ENCODE measurements around the gene ZNF317.

DNA sequence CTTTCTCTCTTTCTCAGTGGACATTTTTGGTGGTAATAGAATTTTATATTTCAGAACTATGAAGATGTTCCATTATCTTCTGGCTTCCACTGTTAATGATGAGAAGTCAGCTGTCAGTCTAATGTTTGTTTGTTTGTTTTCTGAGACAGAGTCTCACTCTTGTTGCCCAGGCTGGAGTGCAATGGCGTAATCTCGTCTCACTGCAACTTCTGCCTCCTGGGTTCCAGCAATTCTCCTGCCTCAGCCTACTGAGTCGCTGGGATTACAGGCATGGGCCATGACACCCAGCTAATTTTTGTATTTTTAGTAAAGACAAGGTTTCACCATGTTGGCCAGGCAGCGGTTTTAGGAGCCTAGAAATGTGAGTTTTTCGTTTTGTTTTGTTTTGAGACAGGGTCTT, 4.7 kb downstream of the ZNF317 start:
- TF ChIP-seq POLR2A (IDR thresholded peaks at IDR 0.05), result no peak
- TF ChIP-seq, protein P1, sequence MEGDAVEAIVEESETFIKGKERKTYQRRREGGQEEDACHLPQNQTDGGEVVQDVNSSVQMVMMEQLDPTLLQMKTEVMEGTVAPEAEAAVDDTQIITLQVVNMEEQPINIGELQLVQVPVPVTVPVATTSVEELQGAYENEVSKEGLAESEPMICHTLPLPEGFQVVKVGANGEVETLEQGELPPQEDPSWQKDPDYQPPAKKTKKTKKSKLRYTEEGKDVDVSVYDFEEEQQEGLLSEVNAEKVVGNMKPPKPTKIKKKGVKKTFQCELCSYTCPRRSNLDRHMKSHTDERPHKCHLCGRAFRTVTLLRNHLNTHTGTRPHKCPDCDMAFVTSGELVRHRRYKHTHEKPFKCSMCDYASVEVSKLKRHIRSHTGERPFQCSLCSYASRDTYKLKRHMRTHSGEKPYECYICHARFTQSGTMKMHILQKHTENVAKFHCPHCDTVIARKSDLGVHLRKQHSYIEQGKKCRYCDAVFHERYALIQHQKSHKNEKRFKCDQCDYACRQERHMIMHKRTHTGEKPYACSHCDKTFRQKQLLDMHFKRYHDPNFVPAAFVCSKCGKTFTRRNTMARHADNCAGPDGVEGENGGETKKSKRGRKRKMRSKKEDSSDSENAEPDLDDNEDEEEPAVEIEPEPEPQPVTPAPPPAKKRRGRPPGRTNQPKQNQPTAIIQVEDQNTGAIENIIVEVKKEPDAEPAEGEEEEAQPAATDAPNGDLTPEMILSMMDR (IDR thresholded peaks at IDR 0.05), result no peak
